ENCODE data around the gene KAZN. TPM values are rescaled to one million over a fixed set of nuclear protein-coding genes. Genes with fewer than 3 reads are reported as not detected.

KAZN gene
- total and polyA plus RNA-seq, 8 donors = 1.2 to 50.7 (median 6.8) TPM

DNA sequence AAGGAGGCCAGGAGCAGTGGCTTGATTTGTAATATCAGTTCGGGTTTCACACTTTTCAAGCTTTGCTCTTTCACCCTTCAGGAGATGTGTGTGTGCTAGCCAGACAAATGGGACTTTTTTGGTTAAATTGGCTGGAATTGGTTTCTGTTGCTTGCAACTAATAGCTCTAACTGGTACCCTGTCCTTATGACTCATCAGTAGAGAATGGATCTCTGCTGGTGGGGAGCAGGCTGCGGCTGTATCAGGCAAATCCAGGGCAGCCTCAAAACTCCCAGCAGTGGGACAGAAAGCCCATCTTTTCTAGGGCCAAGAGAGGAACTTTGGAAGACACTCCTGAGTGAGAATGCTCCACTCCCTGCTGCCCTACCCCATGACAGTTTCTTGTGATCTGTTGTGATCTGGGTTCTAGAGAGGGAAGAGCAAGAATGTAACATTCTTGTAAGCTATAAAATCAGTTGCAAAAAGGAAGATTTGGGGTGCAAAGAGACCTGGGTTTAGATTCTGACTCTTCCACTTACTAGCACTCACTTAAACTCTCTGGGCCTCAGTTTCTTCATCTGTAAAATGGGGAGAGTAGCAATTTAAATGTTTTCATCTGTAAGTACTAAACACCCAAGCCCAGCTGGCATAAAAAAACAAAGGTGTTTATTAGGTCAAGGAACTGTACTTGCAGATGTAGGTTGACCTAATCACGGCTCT is 298.0 kb downstream of the KAZN start:
- Histone ChIP-seq H3K27me3 (no peaks in the 10 kb centered on the region), H3K4me3 (no peak overlapping the region), H3K4me1 (peaks cover 0 to 10% (median 4%) of the 10 kb centered on the region in 4 donors), H3K36me3 (no peaks in the 10 kb centered on the region), H3K27ac (no peak overlapping the region), H3K9me3 (no peaks in the 10 kb centered on the region)
- no peak for DNase-seq
- TF ChIP-seq EP300 (IDR thresholded peaks at IDR 0.05) (no peak), POLR2A (IDR thresholded peaks at IDR 0.05) (no peak), POLR2AphosphoS5 (IDR thresholded peaks at IDR 0.05) (no peak)
- TF ChIP-seq, protein P1, sequence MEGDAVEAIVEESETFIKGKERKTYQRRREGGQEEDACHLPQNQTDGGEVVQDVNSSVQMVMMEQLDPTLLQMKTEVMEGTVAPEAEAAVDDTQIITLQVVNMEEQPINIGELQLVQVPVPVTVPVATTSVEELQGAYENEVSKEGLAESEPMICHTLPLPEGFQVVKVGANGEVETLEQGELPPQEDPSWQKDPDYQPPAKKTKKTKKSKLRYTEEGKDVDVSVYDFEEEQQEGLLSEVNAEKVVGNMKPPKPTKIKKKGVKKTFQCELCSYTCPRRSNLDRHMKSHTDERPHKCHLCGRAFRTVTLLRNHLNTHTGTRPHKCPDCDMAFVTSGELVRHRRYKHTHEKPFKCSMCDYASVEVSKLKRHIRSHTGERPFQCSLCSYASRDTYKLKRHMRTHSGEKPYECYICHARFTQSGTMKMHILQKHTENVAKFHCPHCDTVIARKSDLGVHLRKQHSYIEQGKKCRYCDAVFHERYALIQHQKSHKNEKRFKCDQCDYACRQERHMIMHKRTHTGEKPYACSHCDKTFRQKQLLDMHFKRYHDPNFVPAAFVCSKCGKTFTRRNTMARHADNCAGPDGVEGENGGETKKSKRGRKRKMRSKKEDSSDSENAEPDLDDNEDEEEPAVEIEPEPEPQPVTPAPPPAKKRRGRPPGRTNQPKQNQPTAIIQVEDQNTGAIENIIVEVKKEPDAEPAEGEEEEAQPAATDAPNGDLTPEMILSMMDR (IDR thresholded peaks at IDR 0.05) = no peak
- intact Hi-C loops (cut with DNase I; ENCODE audit: low total_unique reads) = no loop called here
- WGBS, 5 donors = 82 to 91% (median 88%) methylated on average over 3 of the region's 3 CpGs

- DNase-seq = no peak
- TF ChIP-seq POLR2AphosphoS5 (IDR thresholded peaks at IDR 0.05) (no peak), POLR2A (IDR thresholded peaks at IDR 0.05) (no peak), EP300 (IDR thresholded peaks at IDR 0.05) (no peak)
- TF ChIP-seq, protein P1 (IDR thresholded peaks at IDR 0.05) = no peak
- Histone ChIP-seq H3K9me3 (no peaks in the 10 kb centered on the region), H3K27ac (no peak overlapping the region), H3K4me3 (no peak overlapping the region), H3K27me3 (no peaks in the 10 kb centered on the region), H3K36me3 (no peaks in the 10 kb centered on the region), H3K4me1 (peaks cover 0 to 10% (median 4%) of the 10 kb centered on the region in 4 donors)
- intact Hi-C loops (cut with DNase I; ENCODE audit: low total_unique reads) = no loop called here
Observed at GRCh38 chr1:14897080-14897449, 298.6 kb downstream of the KAZN start.

- intact Hi-C loops (cut with DNase I; ENCODE audit: low total_unique reads) = no loop called here
- no peak for DNase-seq
- no peaks in the 10 kb centered on the region for H3K9me3 ChIP-seq
- no peaks in the 10 kb centered on the region for H3K36me3 ChIP-seq
- peaks cover 0 to 10% (median 4%) of the 10 kb centered on the region in 4 donors for H3K4me1 ChIP-seq
- H3K27me3 ChIP-seq = no peaks in the 10 kb centered on the region
- H3K4me3 ChIP-seq = no peak overlapping the region
- H3K27ac ChIP-seq = no peak overlapping the region
- TF ChIP-seq POLR2A (IDR thresholded peaks at IDR 0.05) (no peak), POLR2AphosphoS5 (IDR thresholded peaks at IDR 0.05) (no peak), EP300 (IDR thresholded peaks at IDR 0.05) (no peak)
- TF ChIP-seq, protein P1 (IDR thresholded peaks at IDR 0.05) = no peak
- 66 to 73% (median 69%) methylated on average over 4 of the region's 4 CpGs for WGBS, 5 donors
Observed at GRCh38 chr1:14897547-14897946, 299.1 kb downstream of the KAZN start.

GRCh38 chr1:14897997-14898645 is 299.6 kb downstream of the KAZN start:
- H3K27ac ChIP-seq = no peak overlapping the region
- 87 to 93% (median 90%) methylated on average over 7 of the region's 7 CpGs for WGBS, 5 donors
- TF ChIP-seq, protein P1 (IDR thresholded peaks at IDR 0.05) = no peak
- TF ChIP-seq EP300 (IDR thresholded peaks at IDR 0.05) (no peak), POLR2AphosphoS5 (IDR thresholded peaks at IDR 0.05) (no peak), POLR2A (IDR thresholded peaks at IDR 0.05) (no peak)
- H3K36me3 ChIP-seq = no peaks in the 10 kb centered on the region
- intact Hi-C loops (cut with DNase I; ENCODE audit: low total_unique reads) = no loop called here
- no peaks in the 10 kb centered on the region for H3K27me3 ChIP-seq
- peaks cover 0 to 10% (median 4%) of the 10 kb centered on the region in 4 donors for H3K4me1 ChIP-seq
- H3K9me3 ChIP-seq = no peaks in the 10 kb centered on the region
- no peak for DNase-seq
- no peak overlapping the region for H3K4me3 ChIP-seq
